Peyer's patch (tissue), 4 donors: Measurements from ENCODE around the gene SPECC1L. TPM values are rescaled to one million over a fixed set of nuclear protein-coding genes. Genes with fewer than 3 reads are reported as not detected.

Source experiments
- DNase-seq, 3 donors: peaks; one replicate each; pipeline ENCODE4 v3.0.0-alpha.2; 2017 to 2019
- H3K27ac ChIP-seq, 4 donors: fragments of 200-600 bp; sonication (generic); one replicate each; pipeline ENCODE4 v1.5.1; 2016 to 2019
- H3K27me3 ChIP-seq, 2 donors: fragments of 200-600 bp; sonication (generic); one replicate each; pipeline ENCODE4 v1.5.1; 2019
- H3K36me3 ChIP-seq, 3 donors: fragments of 200-600 bp; sonication (generic); one replicate each; pipeline ENCODE4 v1.5.1; 2016 to 2019
- H3K4me1 ChIP-seq, 4 donors: fragments of 200-600 bp; sonication (generic); one replicate each; pipeline ENCODE4 v1.5.1; 2016 to 2019
- H3K4me3 ChIP-seq, 4 donors: fragments of 200-600 bp; sonication (generic); 1 replicate in 3 of 4; 2 replicates in 1 of 4; pipeline ENCODE4 v1.5.1; 2016 to 2019; ENCODE audit warnings: mild to moderate bottlenecking in 1 of 4
- H3K9me3 ChIP-seq, 4 donors: fragments of 200-600 bp; sonication (generic); one replicate each; pipeline ENCODE4 v1.5.1; 2016 to 2019; ENCODE audit warnings: mild to moderate bottlenecking in 1 of 4
- CTCF ChIP-seq, 6 experiments: fragments of 450-650 bp in 4 of 6; fragments of 200-600 bp in 2 of 6; sonication (generic) in 1 of 6; IDR thresholded peaks; one replicate each; pipeline ENCODE4 v1.5.1; 2017 to 2019; ENCODE audit warnings: antibody characterized with exemption in 6 of 6, mild to moderate bottlenecking in 3 of 6, moderate library complexity in 1 of 6
- POLR2A ChIP-seq, 2 donors: fragments of 450-650 bp; IDR thresholded peaks; one replicate each; pipeline ENCODE4 v1.5.1; 2017; ENCODE audit warnings: antibody characterized with exemption in 2 of 2, mild to moderate bottlenecking in 2 of 2, moderate library complexity in 2 of 2
- total RNA-seq, 4 donors: library from RNA; depleted of rRNA; stranded (reverse); fragments of >200 nt; gene quantifications; one replicate each; pipeline ENCODE4 v1.1.0, GENCODE V29; 2016

SPECC1L gene
- 100 to 1,000 TPM in 1 of 4 donors, 10 to 100 TPM in 3; 24.2 to 147 (median 34.4) TPM for total RNA-seq

GRCh38 chr22:24270556-24271385, at the start of gene SPECC1L:
SPECC1L (plus strand) TSS chr22:24270831; CDS start chr22:24302232, 31,401 bp downstream.
- DNase-seq, result peak; percentile 86 to 96 (median 96)
- peaks cover 0 to 33% (median 12%) of the 10 kb centered on the region in 4 donors for H3K4me1 ChIP-seq
- no peaks in the 10 kb centered on the region for H3K36me3 ChIP-seq
- H3K9me3 ChIP-seq, result no peaks in the 10 kb centered on the region
- H3K4me3 ChIP-seq, result peak within 1 kb of the TSS; percentile 78 to 89 (median 86)
- peak in 3 of 6 experiments; percentile 38 to 75 (median 38) for TF ChIP-seq CTCF (IDR thresholded peaks at IDR 0.05)
- TF ChIP-seq POLR2A (IDR thresholded peaks at IDR 0.05), result peak; percentile 90 to 94
- H3K27me3 ChIP-seq, result no peaks in the 10 kb centered on the region
- peak within 1 kb of the TSS; percentile 92 to 98 (median 94) for H3K27ac ChIP-seq

- no peak overlapping the region for H3K27ac ChIP-seq
- H3K27me3 ChIP-seq, result no peaks in the 10 kb centered on the region
- no peaks in the 10 kb centered on the region for H3K36me3 ChIP-seq
- peaks cover 0 to 7% (median 0%) of the 10 kb centered on the region in 4 donors for H3K9me3 ChIP-seq
- TF ChIP-seq POLR2A (IDR thresholded peaks at IDR 0.05), result no peak
- no peak for TF ChIP-seq CTCF (IDR thresholded peaks at IDR 0.05)
- H3K4me1 ChIP-seq, result no peaks in the 10 kb centered on the region
- H3K4me3 ChIP-seq, result no peak overlapping the region
- DNase-seq, result no peak
Observed at GRCh38 chr22:24224468-24224867, 46.2 kb upstream of the SPECC1L start.

- no peak for TF ChIP-seq POLR2A (IDR thresholded peaks at IDR 0.05)
- TF ChIP-seq CTCF (IDR thresholded peaks at IDR 0.05), result no peak
Observed at GRCh38 chr22:24225044-24225601, 45.5 kb upstream of the SPECC1L start.

GRCh38 chr22:24225951-24226350, 44.7 kb upstream of the SPECC1L start:
- Histone ChIP-seq H3K27me3 (no peaks in the 10 kb centered on the region), H3K27ac (no peak overlapping the region), H3K36me3 (no peaks in the 10 kb centered on the region), H3K9me3 (peaks cover 0 to 7% (median 0%) of the 10 kb centered on the region in 4 donors), H3K4me3 (no peak overlapping the region), H3K4me1 (no peaks in the 10 kb centered on the region)
- TF ChIP-seq CTCF (IDR thresholded peaks at IDR 0.05), result no peak
- TF ChIP-seq POLR2A (IDR thresholded peaks at IDR 0.05), result no peak
- no peak for DNase-seq

More at GRCh38 chr22:24225044-24225601, 45.5 kb upstream of the SPECC1L start:
- no peak overlapping the region for H3K27ac ChIP-seq
- DNase-seq, result no peak
- no peak overlapping the region for H3K4me3 ChIP-seq
- H3K27me3 ChIP-seq, result no peaks in the 10 kb centered on the region
- H3K9me3 ChIP-seq, result peaks cover 0 to 7% (median 0%) of the 10 kb centered on the region in 4 donors
- no peaks in the 10 kb centered on the region for H3K4me1 ChIP-seq
- H3K36me3 ChIP-seq, result no peaks in the 10 kb centered on the region

- H3K4me1 ChIP-seq, result no peaks in the 10 kb centered on the region
- no peaks in the 10 kb centered on the region for H3K27me3 ChIP-seq
- TF ChIP-seq POLR2A (IDR thresholded peaks at IDR 0.05), result no peak
- TF ChIP-seq CTCF (IDR thresholded peaks at IDR 0.05), result peak in 5 of 6 experiments; percentile 31 to 56 (median 43)
- peak; percentile 57 to 82 (median 70) for DNase-seq
- H3K27ac ChIP-seq, result no peak overlapping the region
- no peak overlapping the region for H3K4me3 ChIP-seq
- H3K9me3 ChIP-seq, result no peaks in the 10 kb centered on the region
- H3K36me3 ChIP-seq, result no peaks in the 10 kb centered on the region
Observed at GRCh38 chr22:24230911-24231656, 39.5 kb upstream of the SPECC1L start.
